Caco-2 (cell line): Measurements from ENCODE around the gene COPZ1. TPM values are rescaled to one million over a fixed set of nuclear protein-coding genes. Genes with fewer than 3 reads are reported as not detected.
A peak's percentile ranks its signal among the peaks of the same experiment; 100 is the strongest.

Source experiments
- BruUV-seq: library from RNA; stranded (reverse); fragments of 400-500 nt; replicated peaks from 2 replicates; lab custom pipeline; 2021; lab: Mats Ljungman, UMichigan
- CTCF ChIA-PET: fragments of 300-600 bp; sonication (Branson Sonifier 250); formaldehyde crosslinking; loops from one replicate; lab custom pipeline; 2022; ENCODE audit warnings: antibody characterized with exemption; lab: Charles Lee
- POLR2A ChIA-PET: fragments of 300-600 bp; sonication (Branson Sonifier 250); formaldehyde crosslinking; loops from one replicate; lab custom pipeline; 2022; ENCODE audit warnings: antibody characterized with exemption; lab: Charles Lee
- DNase-seq, 2 experiments: peaks; one replicate each; pipeline versions ENCODE4 v3.0.0 to v3.0.0-alpha.2; 2020 to 2022
- H3K27me3 ChIP-seq: replicated peaks from 2 replicates; pipeline ENCODE4 v1.6.0; 2011; ENCODE audit warnings: low read length; ENCODE audit not compliant: control insufficient read depth, insufficient read depth
- H3K36me3 ChIP-seq: 2 replicates; pipeline ENCODE4 v1.5.1; 2011; ENCODE audit warnings: low read length; ENCODE audit not compliant: control insufficient read depth, insufficient read depth
- H3K4me1 ChIP-seq: fragments of 250-450 bp; sonication (Bioruptor Pico); 2 replicates; pipeline ENCODE4 v1.5.1; 2020; ENCODE audit warnings: mild to moderate bottlenecking
- H3K4me3 ChIP-seq: 2 replicates; pipeline ENCODE4 v1.5.1; 2011; ENCODE audit warnings: low read depth, mild to moderate bottlenecking, control low read depth, low read length
- H3K9me3 ChIP-seq: fragments of 250-450 bp; sonication (Bioruptor Pico); 2 replicates; pipeline ENCODE4 v1.5.1; 2020; ENCODE audit warnings: mild to moderate bottlenecking, moderate library complexity
- H3K27ac Mint-ChIP-seq: one replicate; pipeline ENCODE4 v1.8.0; 2022; ENCODE audit warnings: mixed read lengths; ENCODE audit not compliant: unreplicated experiment
- H3K27me3 Mint-ChIP-seq: one replicate; pipeline ENCODE4 v1.8.0; 2022; ENCODE audit warnings: mixed read lengths; ENCODE audit not compliant: insufficient read depth, unreplicated experiment
- H3K36me3 Mint-ChIP-seq: one replicate; pipeline ENCODE4 v1.8.0; 2022; ENCODE audit warnings: mild to moderate bottlenecking, mixed read lengths; ENCODE audit not compliant: insufficient read depth, unreplicated experiment
- H3K4me1 Mint-ChIP-seq: one replicate; pipeline ENCODE4 v1.8.0; 2022; ENCODE audit warnings: low read depth, mixed read lengths; ENCODE audit not compliant: unreplicated experiment
- H3K4me3 Mint-ChIP-seq: one replicate; pipeline ENCODE4 v1.8.0; 2022; ENCODE audit warnings: mild to moderate bottlenecking, moderate library complexity, mixed read lengths; ENCODE audit not compliant: unreplicated experiment
- H3K9me3 Mint-ChIP-seq: one replicate; pipeline ENCODE4 v1.8.0; 2022; ENCODE audit warnings: mixed read lengths; ENCODE audit not compliant: unreplicated experiment
- CTCF ChIP-seq, 2 experiments: fragments of 200-600 bp in 1 of 2; IDR thresholded peaks; 1 replicate in 1 of 2; 2 replicates in 1 of 2; pipeline versions ENCODE4 v1.5.1 to v1.8.0; 2011 to 2022; ENCODE audit warnings: antibody characterized with exemption in 1 of 2, control low read depth in 1 of 2, inconsistent platforms in 1 of 2, low read depth in 1 of 2, low read length in 1 of 2, mild to moderate bottlenecking in 1 of 2, moderate library complexity in 1 of 2; ENCODE audit not compliant: insufficient read depth in 1 of 2, severe bottlenecking in 1 of 2, unreplicated experiment in 1 of 2
- intact Hi-C: fragments of 100-400 bp; cut with micrococcal nuclease; formaldehyde crosslinking; loops from one replicate; pipeline ENCODE4 v1.10.0; 2022; ENCODE audit not compliant: unreplicated experiment
- total RNA-seq: library from RNA; stranded (reverse); gene quantifications from 2 replicates; pipeline ENCODE4 v1.2.3, GENCODE V29; 2022

COPZ1 gene
- total RNA-seq, 1 experiment from 2014 or later = 129 TPM

GRCh38 chr12:54386403-54387113 is 61.6 kb downstream of the COPZ1 start:
- BruUV-seq = no TSS peak
- ChIA-PET CTCF (interaction anchor here (3.2 kb wide), 1 partner anchor 13 kb away, joined by 18 read pairs; no protein-coding TSS in a partner anchor), POLR2A (no interaction called here)
- Histone ChIP-seq H3K9me3 (no peaks in the 10 kb centered on the region), H3K27me3 (no peaks in the 10 kb centered on the region), H3K4me1 (peaks cover 34% of the 10 kb centered on the region), H3K36me3 (no peaks in the 10 kb centered on the region), H3K4me3 (no peak overlapping the region)
- no peaks in the 10 kb centered on the region for H3K9me3 Mint-ChIP-seq
- no peak overlapping the region for H3K4me3 Mint-ChIP-seq
- TF ChIP-seq CTCF (IDR thresholded peaks at IDR 0.05; ENCODE audit: insufficient read depth in 1 of 2, low read depth in 1 of 2, low read length in 1 of 2, severe bottlenecking in 1 of 2, unreplicated experiment in 1 of 2) = no peak
- DNase-seq = no peak
- H3K4me1 Mint-ChIP-seq = peaks cover 22% of the 10 kb centered on the region
- H3K36me3 Mint-ChIP-seq = peaks cover 17% of the 10 kb centered on the region
- intact Hi-C loops = loop anchor here (1.0 kb wide), 1 partner anchor 7 kb away; no protein-coding TSS in a partner anchor
- H3K27me3 Mint-ChIP-seq = no peaks in the 10 kb centered on the region
- H3K27ac Mint-ChIP-seq = no peak overlapping the region

GRCh38 chr12:54387114-54387467 is 62.2 kb downstream of the COPZ1 start:
- H3K4me1 ChIP-seq = peaks cover 34% of the 10 kb centered on the region
- no peaks in the 10 kb centered on the region for H3K27me3 ChIP-seq
- Mint-ChIP-seq H3K4me1 (peaks cover 22% of the 10 kb centered on the region), H3K4me3 (no peak overlapping the region), H3K27ac (no peak overlapping the region), H3K27me3 (no peaks in the 10 kb centered on the region), H3K36me3 (peaks cover 17% of the 10 kb centered on the region), H3K9me3 (no peaks in the 10 kb centered on the region)
- no TSS peak for BruUV-seq
- no peaks in the 10 kb centered on the region for H3K9me3 ChIP-seq
- intact Hi-C loops = loop anchor here (1.0 kb wide), 1 partner anchor 8 kb away; no protein-coding TSS in a partner anchor
- CTCF ChIA-PET = interaction anchor here (3.2 kb wide), 1 partner anchor 12 kb away, joined by 18 read pairs; no protein-coding TSS in a partner anchor
- no peak for TF ChIP-seq CTCF (IDR thresholded peaks at IDR 0.05; ENCODE audit: insufficient read depth in 1 of 2, low read depth in 1 of 2, low read length in 1 of 2, severe bottlenecking in 1 of 2, unreplicated experiment in 1 of 2)
- no peak overlapping the region for H3K4me3 ChIP-seq
- POLR2A ChIA-PET = no interaction called here
- no peak for DNase-seq
- no peaks in the 10 kb centered on the region for H3K36me3 ChIP-seq

GRCh38 chr12:54388237-54389133 is 63.6 kb downstream of the COPZ1 start:
- Histone ChIP-seq H3K9me3 (no peaks in the 10 kb centered on the region), H3K36me3 (no peaks in the 10 kb centered on the region), H3K4me3 (no peak overlapping the region), H3K4me1 (peaks cover 34% of the 10 kb centered on the region), H3K27me3 (no peaks in the 10 kb centered on the region)
- Mint-ChIP-seq H3K9me3 (no peaks in the 10 kb centered on the region), H3K27ac (peak overlapping the region; percentile 51), H3K36me3 (peaks cover 14% of the 10 kb centered on the region), H3K4me1 (peaks cover 22% of the 10 kb centered on the region), H3K4me3 (no peak overlapping the region), H3K27me3 (no peaks in the 10 kb centered on the region)
- no peak for TF ChIP-seq CTCF (IDR thresholded peaks at IDR 0.05; ENCODE audit: insufficient read depth in 1 of 2, low read depth in 1 of 2, low read length in 1 of 2, severe bottlenecking in 1 of 2, unreplicated experiment in 1 of 2)
- ChIA-PET POLR2A (interaction anchor here (0.6 kb wide), 2 partner anchors 10 to 1608 kb away, joined by 3 to 4 read pairs; no protein-coding TSS in a partner anchor), CTCF (interaction anchor here (0.7 to 3.2 kb wide), 2 partner anchors 9 to 11 kb away, joined by 9 to 18 read pairs; no protein-coding TSS in a partner anchor)
- intact Hi-C loops = no loop called here
- peak in 1 of 2 experiments; percentile 61 for DNase-seq
- BruUV-seq = no TSS peak
